Bronchial epithelial cell (primary cell): ENCODE measurements around the gene SCG5. TPM values are rescaled to one million over a fixed set of nuclear protein-coding genes. Genes with fewer than 3 reads are reported as not detected.
A peak's percentile ranks its signal among the peaks of the same experiment; 100 is the strongest.

Experiments used
- DNase-seq: peaks from one replicate; pipeline ENCODE4 v3.0.0-alpha.2; 2010; ENCODE audit warnings: low read depth
- FAIRE-seq: peaks from 2 replicates; lab custom pipeline; 2011; peaks lifted over from hg19 to GRCh38; lab: Jason Lieb, UNC
- H3K27me3 ChIP-seq: 2 replicates; pipeline ENCODE4 v1.5.1; 2011; ENCODE audit warnings: low read length; ENCODE audit not compliant: control insufficient read depth, insufficient read depth
- H3K36me3 ChIP-seq: 2 replicates; pipeline ENCODE4 v1.5.1; 2011; ENCODE audit warnings: low read length; ENCODE audit not compliant: control insufficient read depth, insufficient read depth
- H3K4me3 ChIP-seq: 2 replicates; pipeline ENCODE4 v1.5.1; 2011; ENCODE audit warnings: mild to moderate bottlenecking, low read depth, low read length, control low read depth
- CTCF ChIP-seq: IDR thresholded peaks from 2 replicates; pipeline ENCODE4 v1.5.1; 2011; ENCODE audit warnings: mild to moderate bottlenecking, moderate library complexity, low read length, control low read depth, inconsistent platforms; ENCODE audit not compliant: insufficient read depth, severe bottlenecking
- total RNA-seq: library from RNA; depleted of rRNA; stranded (reverse); fragments of >200 nt; gene quantifications from 2 replicates; pipeline ENCODE4 v1.2.1, GENCODE V29; 2014

The SCG5 gene
- total RNA-seq, 1 donor from 2014 or later = 11.8 TPM

GRCh38 chr15:32667321-32667720 lies 25.8 kb downstream of the SCG5 start:
- no peak overlapping the region for H3K4me3 ChIP-seq
- no peaks in the 10 kb centered on the region for H3K27me3 ChIP-seq
- FAIRE-seq (no peak), DNase-seq (no peak)
- H3K36me3 ChIP-seq = no peaks in the 10 kb centered on the region
- no peak for TF ChIP-seq CTCF

GRCh38 chr15:32668942-32669341 lies 27.4 kb downstream of the SCG5 start:
- DNase-seq (no peak), FAIRE-seq (no peak)
- no peak for TF ChIP-seq CTCF
- no peak overlapping the region for H3K4me3 ChIP-seq
- H3K36me3 ChIP-seq = no peaks in the 10 kb centered on the region
- no peaks in the 10 kb centered on the region for H3K27me3 ChIP-seq

- TF ChIP-seq CTCF = no peak
- peak; percentile 41 for DNase-seq
- Histone ChIP-seq H3K27me3 (no peaks in the 10 kb centered on the region), H3K4me3 (no peak overlapping the region), H3K36me3 (no peaks in the 10 kb centered on the region)
- no peak for FAIRE-seq
Observed at GRCh38 chr15:32669896-32670611, 28.5 kb downstream of the SCG5 start.

GRCh38 chr15:32670623-32671022 lies 29.1 kb downstream of the SCG5 start:
- H3K4me3 ChIP-seq = no peak overlapping the region
- no peak for TF ChIP-seq CTCF
- H3K36me3 ChIP-seq = no peaks in the 10 kb centered on the region
- DNase-seq (no peak), FAIRE-seq (no peak)
- H3K27me3 ChIP-seq = no peaks in the 10 kb centered on the region

- H3K27me3 ChIP-seq = no peaks in the 10 kb centered on the region
- TF ChIP-seq CTCF = no peak
- no peak overlapping the region for H3K4me3 ChIP-seq
- FAIRE-seq (no peak), DNase-seq (no peak)
- no peaks in the 10 kb centered on the region for H3K36me3 ChIP-seq
Observed at GRCh38 chr15:32671339-32672325, 30.1 kb downstream of the SCG5 start.
